Endothelial cell of umbilical vein (primary cell): ENCODE data around the gene CNTRL. TPM values are rescaled to one million over a fixed set of nuclear protein-coding genes. Genes with fewer than 3 reads are reported as not detected.
A peak's percentile ranks its signal among the peaks of the same experiment; 100 is the strongest.

Experiments used
- BruUV-seq: library from RNA; stranded (reverse); fragments of 400-500 nt; replicated peaks from 2 replicates; lab custom pipeline; 2021; lab: Mats Ljungman, UMichigan
- CTCF ChIA-PET: fragments of 300-600, 350-600 bp; sonication (Branson Sonifier 250); formaldehyde crosslinking; loops from one replicate; lab custom pipeline; 2021; ENCODE audit warnings: antibody characterized with exemption, inconsistent platforms; lab: Charles Lee
- POLR2A ChIA-PET: fragments of 300-600, 350-600 bp; sonication (Branson Sonifier 250); formaldehyde crosslinking; loops from one replicate; lab custom pipeline; 2021; ENCODE audit warnings: antibody characterized with exemption, inconsistent platforms; lab: Charles Lee
- DNase-seq: peaks from one replicate; pipeline ENCODE4 v3.0.0-alpha.2; 2011; ENCODE audit warnings: low read depth, low spot score
- FAIRE-seq: peaks from 2 replicates; lab custom pipeline; 2011; peaks lifted over from hg19 to GRCh38; lab: Jason Lieb, UNC
- H2AFZ ChIP-seq: 2 replicates; pipeline ENCODE4 v1.6.0; 2012; ENCODE audit warnings: low read depth, low read length, control low read depth, inconsistent platforms
- H3K27ac ChIP-seq: 2 replicates; pipeline ENCODE4 v1.5.1; 2011; ENCODE audit warnings: low read depth, mild to moderate bottlenecking, control low read depth, low read length, moderate library complexity; ENCODE audit not compliant: insufficient read depth
- H3K27me3 ChIP-seq, 2 experiments: 2 replicates each; pipeline versions ENCODE4 v1.6.0 to v1.6.1; 2011; ENCODE audit warnings: low read length in 2 of 2, mixed read lengths in 1 of 2; ENCODE audit not compliant: control insufficient read depth in 2 of 2, insufficient read depth in 2 of 2
- H3K36me3 ChIP-seq, 2 experiments: 2 replicates in 1 of 2; 3 replicates in 1 of 2; pipeline ENCODE4 v1.5.1; 2011; ENCODE audit warnings: low read length in 2 of 2, mild to moderate bottlenecking in 1 of 2, moderate library complexity in 1 of 2; ENCODE audit not compliant: control insufficient read depth in 2 of 2, insufficient read depth in 2 of 2; ENCODE audit errors: extremely low read depth in 1 of 2
- H3K4me1 ChIP-seq: 3 replicates; pipeline ENCODE4 v1.5.1; 2011; ENCODE audit warnings: mild to moderate bottlenecking, low read length; ENCODE audit not compliant: control insufficient read depth, insufficient read depth; ENCODE audit errors: extremely low read depth
- H3K4me2 ChIP-seq: 2 replicates; pipeline ENCODE4 v1.6.1; 2011; ENCODE audit warnings: low read length, control low read depth, mixed read lengths; ENCODE audit not compliant: insufficient read depth
- H3K4me3 ChIP-seq, 3 experiments: fragments of 200-600 bp in 1 of 3; sonication (generic), shearing (Covaris generic) in 1 of 3; replicated peaks in 1 of 3; 2 replicates each; pipeline ENCODE4 v1.5.1; 2011 to 2016; ENCODE audit warnings: control low read depth in 3 of 3, low read length in 3 of 3, mild to moderate bottlenecking in 2 of 3, inconsistent platforms in 1 of 3, low read depth in 1 of 3, moderate library complexity in 1 of 3; ENCODE audit not compliant: insufficient read depth in 1 of 3
- H3K79me2 ChIP-seq: 2 replicates; pipeline ENCODE4 v1.6.0; 2012; ENCODE audit warnings: low read length, inconsistent platforms; ENCODE audit not compliant: control insufficient read depth, insufficient read depth
- H3K9ac ChIP-seq: replicated peaks from 2 replicates; pipeline ENCODE3; 2011; ENCODE audit warnings: low read length, control low read depth; ENCODE audit not compliant: insufficient read depth; ENCODE audit errors: extremely low read depth
- H3K9me1 ChIP-seq: replicated peaks from 3 replicates; pipeline ENCODE4 v1.6.0; 2011; ENCODE audit warnings: mild to moderate bottlenecking, low read length; ENCODE audit not compliant: control insufficient read depth, insufficient read depth; ENCODE audit errors: extremely low read depth
- H3K9me3 ChIP-seq: replicated peaks from 2 replicates; pipeline ENCODE4 v1.5.1; 2012; ENCODE audit warnings: low read length, inconsistent platforms; ENCODE audit not compliant: control insufficient read depth, insufficient read depth
- H4K20me1 ChIP-seq: replicated peaks from 2 replicates; pipeline ENCODE3; 2011; ENCODE audit warnings: mild to moderate bottlenecking, low read length; ENCODE audit not compliant: control insufficient read depth, insufficient read depth; ENCODE audit errors: extremely low read depth
- EZH2 ChIP-seq: IDR thresholded peaks from 2 replicates; pipeline ENCODE4 v1.6.1; 2012; ENCODE audit warnings: borderline replicate concordance, low read depth, mild to moderate bottlenecking, moderate library complexity, low read length, inconsistent platforms; ENCODE audit not compliant: severe bottlenecking
- FOS ChIP-seq: IDR thresholded peaks from 2 replicates; pipeline ENCODE4 v1.6.1; 2011; ENCODE audit warnings: mild to moderate bottlenecking, low read length, moderate library complexity, borderline replicate concordance; ENCODE audit not compliant: insufficient read depth
- GATA2 ChIP-seq: IDR thresholded peaks from 2 replicates; pipeline ENCODE4 v1.7.0; 2011; ENCODE audit warnings: low read depth, mild to moderate bottlenecking, moderate library complexity, mixed read lengths, low read length; ENCODE audit not compliant: insufficient read length, insufficient read depth
- JUN ChIP-seq: IDR thresholded peaks from 2 replicates; pipeline ENCODE4 v1.6.1; 2011; ENCODE audit warnings: borderline replicate concordance, low read depth; ENCODE audit not compliant: insufficient read length, insufficient read depth
- MYC ChIP-seq: IDR thresholded peaks from one replicate; pipeline ENCODE4 v1.6.1; 2011; ENCODE audit warnings: mild to moderate bottlenecking, low read depth, low read length
- POLR2A ChIP-seq: IDR thresholded peaks from 2 replicates; pipeline ENCODE4 v1.6.1; 2012; ENCODE audit warnings: low read depth, mild to moderate bottlenecking, control low read depth, low read length
- POLR2AphosphoS5 ChIP-seq: IDR thresholded peaks from 2 replicates; pipeline ENCODE4 v1.6.1; 2012; ENCODE audit warnings: low read depth, mild to moderate bottlenecking, control low read depth, low read length, moderate library complexity; ENCODE audit not compliant: insufficient read depth
- dilution Hi-C: fragments of 300-500 bp; cut with MboI; formaldehyde crosslinking; loops from one replicate; pipeline ENCODE4 v1.15.0; 2019; ENCODE audit warnings: low sequenced_read_pairs; ENCODE audit not compliant: extremely low pct_ligation_motif_present
- intact Hi-C: fragments of 100-400 bp; cut with micrococcal nuclease; formaldehyde crosslinking; loops from one replicate; pipeline ENCODE4 v1.10.0; 2022
- polyA plus RNA-seq, 4 experiments: library from polyadenylated mRNA; depleted of rRNA in 3 of 4; stranded (reverse) in 3 of 4; unstranded in 1 of 4; fragments of >200 nt; gene quantifications; 2 replicates each; pipeline versions ENCODE4 v1.2.1 to v1.2.3, GENCODE V29; 2011 to 2012; ENCODE audit warnings: missing spikeins in 1 of 4
- total RNA-seq: library from RNA; stranded (reverse); gene quantifications from 2 replicates; pipeline ENCODE4 v1.2.3, GENCODE V29; 2021
- TF ChIP-seq, protein P1 (sequence below): IDR thresholded peaks from 2 replicates; pipeline ENCODE4 v1.6.1; 2011; ENCODE audit not compliant: insufficient read depth, insufficient read length
- TF ChIP-seq, protein P2 (sequence below), 2 donors: IDR thresholded peaks; 1 replicate in 1 of 2; 2 replicates in 1 of 2; pipeline ENCODE4 v1.5.1; 2011; ENCODE audit warnings: low read length in 2 of 2, mild to moderate bottlenecking in 2 of 2, moderate library complexity in 2 of 2, control low read depth in 1 of 2, inconsistent platforms in 1 of 2, low read depth in 1 of 2; ENCODE audit not compliant: insufficient read depth in 1 of 2; ENCODE audit errors: extremely low read depth in 1 of 2

The CNTRL gene
- total and polyA plus RNA-seq, 2 donors (not counting 3 experiments of a cell fraction or from before 2014, with no cell fraction given) = 6.1 to 21.8 TPM

DNA sequence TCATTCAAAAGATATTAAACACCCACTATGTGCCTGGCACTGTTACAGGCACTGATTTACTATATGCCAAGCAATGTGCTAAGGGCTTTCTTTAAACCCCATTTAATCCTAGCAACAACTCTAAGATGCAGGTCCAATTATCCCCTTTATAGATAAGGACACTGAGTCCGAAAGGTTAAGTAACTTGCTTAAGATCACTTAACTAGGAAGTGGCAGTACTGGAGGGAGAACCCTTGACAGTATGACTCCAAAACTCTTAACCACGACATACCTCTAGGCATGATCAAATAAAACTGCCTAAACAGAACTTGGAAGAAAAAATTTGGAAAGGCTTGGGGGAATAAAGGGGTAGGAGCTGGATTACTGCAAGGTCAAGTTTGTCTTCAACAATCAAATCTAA, 125.2 kb downstream of the CNTRL start:
- H3K4me3 ChIP-seq = peak overlapping the region; percentile 85 to 94 (median 86)
- H3K9ac ChIP-seq = peak overlapping the region; percentile 79
- H4K20me1 ChIP-seq = peaks cover 38% of the 10 kb centered on the region
- peak overlapping the region; percentile 91 for H3K4me2 ChIP-seq
- no peak overlapping the region for H3K27ac ChIP-seq
- H3K27me3 ChIP-seq = no peaks in the 10 kb centered on the region
- ChIA-PET POLR2A (interaction anchor here (0.6 kb wide), 1 partner anchor 458 kb away, joined by 4 read pairs; no protein-coding TSS in a partner anchor), CTCF (interaction anchor here (1.0 to 2.0 kb wide), 5 partner anchors 10 to 87 kb away, joined by 3 to 6 read pairs (median 4); no protein-coding TSS in a partner anchor)
- H3K36me3 ChIP-seq = no peaks in the 10 kb centered on the region
- peaks cover 67% of the 10 kb centered on the region for H3K79me2 ChIP-seq
- dilution Hi-C loops = no loop called here
- no peak overlapping the region for H2AFZ ChIP-seq
- peaks cover 48% of the 10 kb centered on the region for H3K4me1 ChIP-seq
- H3K9me1 ChIP-seq = peaks cover 3% of the 10 kb centered on the region
- BruUV-seq = no TSS peak
- DNase-seq = peak; percentile 22
- no peaks in the 10 kb centered on the region for H3K9me3 ChIP-seq
- peak; percentile 28 for FAIRE-seq
- intact Hi-C loops = loop anchor here (2.0 kb wide), 1 partner anchor 13 kb away; no protein-coding TSS in a partner anchor
- TF ChIP-seq GATA2 = no peak
- no peak for TF ChIP-seq EZH2
- TF ChIP-seq, protein P1, sequence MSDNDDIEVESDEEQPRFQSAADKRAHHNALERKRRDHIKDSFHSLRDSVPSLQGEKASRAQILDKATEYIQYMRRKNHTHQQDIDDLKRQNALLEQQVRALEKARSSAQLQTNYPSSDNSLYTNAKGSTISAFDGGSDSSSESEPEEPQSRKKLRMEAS = no peak
- TF ChIP-seq POLR2AphosphoS5 = no peak
- no peak for TF ChIP-seq MYC
- TF ChIP-seq FOS = no peak
- no peak for TF ChIP-seq JUN
- TF ChIP-seq POLR2A = no peak
- TF ChIP-seq, protein P2, sequence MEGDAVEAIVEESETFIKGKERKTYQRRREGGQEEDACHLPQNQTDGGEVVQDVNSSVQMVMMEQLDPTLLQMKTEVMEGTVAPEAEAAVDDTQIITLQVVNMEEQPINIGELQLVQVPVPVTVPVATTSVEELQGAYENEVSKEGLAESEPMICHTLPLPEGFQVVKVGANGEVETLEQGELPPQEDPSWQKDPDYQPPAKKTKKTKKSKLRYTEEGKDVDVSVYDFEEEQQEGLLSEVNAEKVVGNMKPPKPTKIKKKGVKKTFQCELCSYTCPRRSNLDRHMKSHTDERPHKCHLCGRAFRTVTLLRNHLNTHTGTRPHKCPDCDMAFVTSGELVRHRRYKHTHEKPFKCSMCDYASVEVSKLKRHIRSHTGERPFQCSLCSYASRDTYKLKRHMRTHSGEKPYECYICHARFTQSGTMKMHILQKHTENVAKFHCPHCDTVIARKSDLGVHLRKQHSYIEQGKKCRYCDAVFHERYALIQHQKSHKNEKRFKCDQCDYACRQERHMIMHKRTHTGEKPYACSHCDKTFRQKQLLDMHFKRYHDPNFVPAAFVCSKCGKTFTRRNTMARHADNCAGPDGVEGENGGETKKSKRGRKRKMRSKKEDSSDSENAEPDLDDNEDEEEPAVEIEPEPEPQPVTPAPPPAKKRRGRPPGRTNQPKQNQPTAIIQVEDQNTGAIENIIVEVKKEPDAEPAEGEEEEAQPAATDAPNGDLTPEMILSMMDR (IDR thresholded peaks at IDR 0.05; ENCODE audit: extremely low read depth in 1 of 2, insufficient read depth in 1 of 2, low read depth in 1 of 2, low read length in 2 of 2) = no peak
